IMR-90 (cell line): ENCODE results near the gene C2CD4B. TPM values are rescaled to one million over a fixed set of nuclear protein-coding genes. Genes with fewer than 3 reads are reported as not detected.

Experiments
- ATAC-seq: fragments of 200-7000 bp; cut with Tn5 transposase; 2 replicates; pipeline ENCODE4 v1.9.1; 2020; ENCODE audit warnings: low read depth, mild to moderate bottlenecking, moderate library complexity
- BruUV-seq: library from RNA; stranded (reverse); fragments of 400-500 nt; replicated peaks from 2 replicates; lab custom pipeline; 2021; lab: Mats Ljungman, UMichigan
- CTCF ChIA-PET: fragments of 300-600 bp; formaldehyde crosslinking; extraction: SDS; loops from one replicate; lab custom pipeline; 2021; ENCODE audit warnings: antibody characterized with exemption; lab: Yijun Ruan, JAX
- POLR2A ChIA-PET: fragments of 300-600 bp; sonication (Branson Sonifier 250); formaldehyde crosslinking; loops from one replicate; lab custom pipeline; 2022; ENCODE audit warnings: antibody characterized with exemption; ENCODE audit not compliant: unreplicated experiment; lab: Charles Lee
- DNase-seq: peaks from one replicate; pipeline ENCODE4 v3.0.0; 2013
- H2AFZ ChIP-seq: replicated peaks from 2 replicates; pipeline ENCODE3; 2013; ENCODE audit warnings: low read length, mild to moderate bottlenecking; ENCODE audit not compliant: poor library complexity
- H2AK5ac ChIP-seq: 2 replicates; pipeline ENCODE4 v1.6.1; 2013; ENCODE audit warnings: low read depth, low read length, inconsistent platforms
- H2AK9ac ChIP-seq: replicated peaks from 2 replicates; pipeline ENCODE3; 2013; ENCODE audit warnings: mild to moderate bottlenecking, low read depth, low read length, moderate library complexity; ENCODE audit not compliant: poor library complexity
- H2BK120ac ChIP-seq: 2 replicates; pipeline ENCODE4 v1.6.1; 2013; ENCODE audit warnings: low read depth, low read length, inconsistent platforms
- H2BK15ac ChIP-seq: 3 replicates; pipeline ENCODE4 v1.6.1; 2013; ENCODE audit warnings: low read depth, low read length, inconsistent platforms
- H2BK20ac ChIP-seq: 2 replicates; pipeline ENCODE4 v1.6.1; 2013; ENCODE audit warnings: low read depth, mild to moderate bottlenecking, inconsistent platforms, low read length, moderate library complexity
- H2BK5ac ChIP-seq: 2 replicates; pipeline ENCODE4 v1.6.1; 2013; ENCODE audit warnings: mild to moderate bottlenecking, low read depth, low read length, inconsistent platforms; ENCODE audit not compliant: poor library complexity, severe bottlenecking
- H3K14ac ChIP-seq: replicated peaks from 2 replicates; pipeline ENCODE4 v1.6.1; 2013; ENCODE audit warnings: low read depth, low read length, inconsistent platforms
- H3K18ac ChIP-seq: 2 replicates; pipeline ENCODE4 v1.6.1; 2013; ENCODE audit warnings: low read depth, low read length, control low read depth
- H3K23ac ChIP-seq: 2 replicates; pipeline ENCODE4 v1.6.1; 2013; ENCODE audit warnings: low read depth, low read length, inconsistent platforms
- H3K27ac ChIP-seq: 2 replicates; pipeline ENCODE4 v1.5.1; 2013; ENCODE audit warnings: mild to moderate bottlenecking, control low read depth, low read length; ENCODE audit not compliant: insufficient read depth
- H3K27me3 ChIP-seq: 2 replicates; pipeline ENCODE4 v1.6.1; 2013; ENCODE audit warnings: low read length; ENCODE audit not compliant: control insufficient read depth, insufficient read depth
- H3K36me3 ChIP-seq: 2 replicates; pipeline ENCODE4 v1.6.1; 2013; ENCODE audit warnings: low read length, mixed read lengths; ENCODE audit not compliant: control insufficient read depth, insufficient read depth
- H3K4ac ChIP-seq: 2 replicates; pipeline ENCODE4 v1.6.1; 2013; ENCODE audit warnings: low read depth, low read length, inconsistent platforms
- H3K4me1 ChIP-seq: 2 replicates; pipeline ENCODE4 v1.6.1; 2013; ENCODE audit warnings: low read length, mixed read lengths; ENCODE audit not compliant: control insufficient read depth, insufficient read depth
- H3K4me2 ChIP-seq: 2 replicates; pipeline ENCODE4 v1.6.1; 2013; ENCODE audit warnings: low read depth, mild to moderate bottlenecking, control low read depth, low read length, moderate library complexity
- H3K4me3 ChIP-seq: 2 replicates; pipeline ENCODE4 v1.5.1; 2013; ENCODE audit warnings: low read depth, mild to moderate bottlenecking, control low read depth, low read length, moderate library complexity; ENCODE audit not compliant: insufficient read depth
- H3K56ac ChIP-seq: 2 replicates; pipeline ENCODE4 v1.6.1; 2013; ENCODE audit warnings: low read length, inconsistent platforms; ENCODE audit not compliant: insufficient read depth; ENCODE audit errors: extremely low read depth
- H3K79me1 ChIP-seq, 2 experiments: 2 replicates each; pipeline ENCODE4 v1.6.1; 2013; ENCODE audit warnings: low read length in 2 of 2, inconsistent platforms in 1 of 2, low read depth in 1 of 2
- H3K9ac ChIP-seq: 2 replicates; pipeline ENCODE4 v1.6.1; 2013; ENCODE audit warnings: low read depth, low read length, control low read depth
- H3K9me1 ChIP-seq: 2 replicates; pipeline ENCODE4 v1.6.1; 2013; ENCODE audit warnings: low read length, inconsistent platforms; ENCODE audit not compliant: insufficient read depth
- H3K9me3 ChIP-seq: 2 replicates; pipeline ENCODE4 v1.6.1; 2013; ENCODE audit warnings: low read length; ENCODE audit not compliant: control insufficient read depth, insufficient read depth
- H4K20me1 ChIP-seq: 2 replicates; pipeline ENCODE4 v1.6.1; 2013; ENCODE audit warnings: low read length, inconsistent platforms; ENCODE audit not compliant: insufficient read depth
- H4K5ac ChIP-seq: 2 replicates; pipeline ENCODE4 v1.6.1; 2013; ENCODE audit warnings: mild to moderate bottlenecking, low read depth, low read length, control low read depth
- H4K8ac ChIP-seq, 2 experiments: 2 replicates each; pipeline ENCODE4 v1.6.1; 2013; ENCODE audit warnings: low read depth in 2 of 2, low read length in 2 of 2, control low read depth in 1 of 2, inconsistent platforms in 1 of 2
- H4K91ac ChIP-seq: 2 replicates; pipeline ENCODE4 v1.6.1; 2013; ENCODE audit warnings: low read depth, low read length, inconsistent platforms; ENCODE audit not compliant: insufficient read depth
- FOS ChIP-seq: fragments of 150-350 bp; IDR thresholded peaks from 2 replicates; pipeline ENCODE4 v1.6.1; 2016; ENCODE audit warnings: low read depth, low read length
- MAFK ChIP-seq: IDR thresholded peaks from 2 replicates; pipeline ENCODE4 v1.6.1; 2012; ENCODE audit warnings: low read depth, low read length, improper control_type of control experiment
- WGBS, 2 experiments: methylation state at CpG; one replicate each; pipeline versions ENCODE4 v1.1.5 to v1.1.7; 2013; ENCODE audit warnings: missing lambda C conversion rate in 2 of 2; ENCODE audit not compliant: insufficient read length in 1 of 2; ENCODE audit errors: extremely low coverage in 2 of 2; 5-methylcytosine and 5-hydroxymethylcytosine counted together
- dilution Hi-C: fragments of 300-500 bp; cut with HindIII; formaldehyde crosslinking; loops from one replicate; pipeline ENCODE4 v1.14.3; 2018; ENCODE audit warnings: low sequenced_read_pairs; ENCODE audit not compliant: unreplicated experiment
- in situ Hi-C: fragments of 300-500 bp; cut with MboI; formaldehyde crosslinking; loops from 3 replicates; pipeline ENCODE4 v1.14.3; 2019; ENCODE audit warnings: low sequenced_read_pairs, inconsistent platforms, mixed read lengths
- intact Hi-C: fragments of 100-400 bp; cut with micrococcal nuclease; formaldehyde crosslinking; loops from 2 replicates; pipeline ENCODE4 v1.10.0; 2022
- polyA plus RNA-seq, 3 experiments: library from polyadenylated mRNA; depleted of rRNA; stranded (reverse); fragments of >200 nt; gene quantifications; 2 replicates each; pipeline ENCODE4 v1.2.3, GENCODE V29; 2012; ENCODE audit warnings: low replicate concordance in 1 of 3
- total RNA-seq: library from RNA; depleted of rRNA; stranded (reverse); fragments of >200 nt; gene quantifications from 2 replicates; pipeline ENCODE4 v1.2.3, GENCODE V29; 2012

C2CD4B gene
- total and polyA plus RNA-seq, 2 of the 4 experiments (the other 2 are of a cell fraction), result not detected

DNA sequence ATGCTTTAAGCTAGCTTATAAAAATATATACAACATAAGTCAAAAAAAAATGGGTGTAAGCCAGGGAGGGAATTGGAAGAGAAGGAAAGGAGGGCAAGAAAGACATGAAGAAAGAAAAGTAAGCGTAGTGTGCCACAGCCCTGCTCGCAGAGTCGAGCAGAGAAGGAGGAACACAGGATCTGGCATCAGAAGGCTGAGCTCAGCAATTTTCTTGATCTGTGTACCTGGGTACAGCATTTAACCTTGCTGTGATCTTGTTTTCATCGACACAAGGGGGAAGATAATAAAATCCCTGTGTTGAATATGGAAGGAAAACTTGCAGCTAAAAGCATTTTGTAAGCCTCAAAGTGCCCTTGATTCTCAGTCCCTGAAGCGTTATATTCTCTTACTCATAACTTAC is 23.7 kb upstream of the C2CD4B start:
- Histone ChIP-seq H3K14ac (no peak overlapping the region), H3K18ac (no peak overlapping the region), H3K79me1 (no peaks in the 10 kb centered on the region), H3K27ac (no peak overlapping the region), H2AK9ac (no peak overlapping the region), H3K4me3 (no peak overlapping the region), H2BK20ac (no peak overlapping the region), H3K36me3 (no peaks in the 10 kb centered on the region), H3K9ac (no peak overlapping the region), H3K4ac (no peak overlapping the region), H3K56ac (no peak overlapping the region), H2BK15ac (no peak overlapping the region), H2AFZ (no peak overlapping the region), H3K4me2 (no peak overlapping the region), H4K8ac (no peak overlapping the region), H3K23ac (no peak overlapping the region), H2BK5ac (no peak overlapping the region), H2BK120ac (no peak overlapping the region), H3K4me1 (no peaks in the 10 kb centered on the region), H4K5ac (no peak overlapping the region), H2AK5ac (no peak overlapping the region), H3K9me1 (no peaks in the 10 kb centered on the region), H4K91ac (no peak overlapping the region), H3K9me3 (no peaks in the 10 kb centered on the region), H3K27me3 (peaks cover 7% of the 10 kb centered on the region; the same call in 1 of the 2 replicates), H4K20me1 (no peaks in the 10 kb centered on the region)
- POLR2A ChIA-PET, result no interaction called here
- peak; percentile 73 for TF ChIP-seq MAFK
- no peak for TF ChIP-seq FOS
- dilution Hi-C loops, result no loop called here
- no peak for DNase-seq
- 100% methylated on average over 1 of the region's 5 CpGs; no CpG with 5 or more reads in 1 of the 2 experiments for WGBS, 2 experiments
- CTCF ChIA-PET, result no interaction called here
- no peak for ATAC-seq
- in situ Hi-C loops, result no loop called here
- intact Hi-C loops, result no loop called here
- BruUV-seq, result no TSS peak
